Cortex of kidney (tissue), 1 donor: ENCODE data around the gene RBMS3.
"Not testable (repeated sequence)": the region's sequence is repeated elsewhere in the genome, so short reads cannot be mapped to it uniquely, and the experiment has no call there.

Source experiments
- DNase-seq: peaks from one replicate; lab custom pipeline; 2025; lab: John Stamatoyannopoulos, UW

Gene RBMS3

GRCh38 chr3:29312395-29312794 lies 31.5 kb downstream of the RBMS3 start:
- DNase-seq = no peak

GRCh38 chr3:29312960-29313452 lies 32.1 kb downstream of the RBMS3 start:
- DNase-seq = no peak

- no peak for DNase-seq
Measured at GRCh38 chr3:29313981-29314726, 33.3 kb downstream of the RBMS3 start.

GRCh38 chr3:29314727-29315088 lies 33.8 kb downstream of the RBMS3 start:
- no peak for DNase-seq

- DNase-seq = no peak
Measured at GRCh38 chr3:29317659-29318173, 36.8 kb downstream of the RBMS3 start.

DNA sequence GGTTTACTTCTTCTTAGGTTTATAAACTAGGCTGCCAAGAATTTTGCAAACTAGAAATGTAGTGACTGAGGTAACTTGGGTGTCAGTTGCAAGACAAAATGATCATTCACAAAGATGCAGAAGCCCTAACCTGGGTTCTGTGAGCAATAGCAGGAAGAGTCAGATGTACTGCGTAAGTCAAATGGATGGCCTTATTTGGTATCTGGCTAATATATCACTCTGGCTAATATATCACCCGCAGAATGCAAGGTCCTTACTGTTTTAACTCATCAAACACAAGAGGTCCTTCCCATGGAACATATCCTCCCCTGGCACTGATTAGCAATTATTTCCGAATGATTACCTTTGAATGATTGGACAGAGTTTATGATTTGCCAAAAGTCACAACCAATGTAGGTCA lies 37.4 kb downstream of the RBMS3 start:
- no peak for DNase-seq

- DNase-seq = no peak
Measured at GRCh38 chr3:29319262-29319661, 38.4 kb downstream of the RBMS3 start.

DNA sequence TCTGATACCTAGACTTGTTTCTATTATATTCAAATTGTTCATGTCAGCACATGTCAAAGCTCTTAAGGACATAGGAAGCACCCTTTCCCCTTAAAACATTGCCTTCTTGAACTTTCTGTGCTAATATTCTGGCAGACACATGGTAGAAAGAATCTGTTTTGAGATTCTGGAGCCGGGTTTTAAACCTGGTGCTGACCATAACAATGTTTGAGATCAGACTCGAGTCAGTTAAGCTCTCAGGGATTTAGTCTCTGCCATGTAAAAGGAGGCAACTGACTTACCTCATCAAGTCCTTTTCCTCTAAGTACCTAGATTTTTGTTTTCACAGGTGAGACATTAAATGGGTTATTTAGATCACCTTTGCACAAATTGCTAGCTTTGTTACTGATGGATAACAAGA lies 38.9 kb downstream of the RBMS3 start:
- no peak for DNase-seq

DNA sequence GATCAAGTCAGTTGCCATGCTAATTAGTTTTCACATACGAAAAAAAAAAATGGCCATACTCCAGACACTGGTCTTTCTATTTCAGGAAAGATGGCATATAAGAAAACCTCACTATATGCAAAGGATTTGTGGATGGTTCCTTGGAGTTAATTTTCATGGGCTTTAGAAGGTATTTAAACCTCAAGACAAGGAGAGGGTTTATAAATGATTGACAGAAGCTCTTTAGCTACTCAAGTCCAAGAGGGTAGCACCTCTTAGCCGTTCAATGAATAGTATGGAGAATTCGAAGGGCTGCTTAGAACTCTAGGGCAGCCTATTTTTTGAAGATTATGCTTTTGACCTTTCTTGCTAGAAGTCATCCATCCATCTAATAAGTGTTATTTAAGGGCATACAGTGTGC lies 41.7 kb downstream of the RBMS3 start:
- DNase-seq = no peak

DNA sequence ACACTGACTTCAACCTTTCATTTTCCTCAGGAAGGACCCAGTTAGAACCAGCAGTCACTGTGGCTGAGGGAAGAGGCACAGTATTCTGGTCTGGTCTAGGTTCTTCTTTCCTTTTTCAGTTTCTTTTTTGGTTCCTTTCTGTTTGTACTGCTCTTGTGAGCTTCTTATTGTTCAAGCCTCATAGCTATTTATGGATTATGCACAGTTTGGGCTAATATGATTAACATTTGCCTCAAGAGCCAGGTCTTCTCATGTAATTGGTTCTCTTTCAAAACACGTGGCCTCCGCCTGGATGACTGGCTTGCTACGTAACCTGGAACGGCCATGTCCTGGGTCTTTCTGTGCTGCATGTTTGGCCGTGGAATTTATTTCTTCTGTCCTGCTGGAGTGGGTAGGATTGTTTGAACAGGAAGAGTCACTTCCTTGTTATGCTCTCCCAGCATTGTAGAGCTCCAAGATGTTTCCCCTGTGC lies 43.3 kb downstream of the RBMS3 start:
- no peak for DNase-seq

DNA sequence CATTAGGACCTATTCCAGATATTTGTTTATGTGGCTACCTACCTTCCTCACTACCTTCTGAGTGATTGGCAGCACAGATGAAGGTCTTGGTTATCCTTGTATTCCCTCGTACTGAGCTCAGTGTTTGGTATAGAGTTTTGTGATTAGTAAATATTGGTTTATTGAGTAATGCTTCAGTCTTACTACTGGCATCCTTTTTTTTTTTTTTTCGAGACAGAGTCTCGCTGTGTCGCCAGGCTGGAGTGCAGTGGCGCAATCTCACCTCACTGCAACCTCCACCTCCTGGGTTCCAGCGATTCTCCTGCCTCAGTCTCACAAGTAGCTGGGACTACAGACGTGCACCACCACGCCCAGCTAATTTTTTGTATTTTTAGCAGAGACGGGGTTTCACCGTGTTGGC lies 45.7 kb downstream of the RBMS3 start:
- not testable (repeated sequence) for DNase-seq

- no peak for DNase-seq
Measured at GRCh38 chr3:29329986-29330890, 49.4 kb downstream of the RBMS3 start.

- DNase-seq = no peak
Measured at GRCh38 chr3:29331035-29331434, 50.2 kb downstream of the RBMS3 start.

GRCh38 chr3:29331456-29332194 lies 50.8 kb downstream of the RBMS3 start:
- DNase-seq = no peak

- DNase-seq = no peak
Measured at GRCh38 chr3:29332195-29332637, 51.3 kb downstream of the RBMS3 start.

GRCh38 chr3:29333576-29333975 lies 52.7 kb downstream of the RBMS3 start:
- no peak for DNase-seq

- DNase-seq = no peak
Measured at GRCh38 chr3:29334706-29335105, 53.8 kb downstream of the RBMS3 start.

DNA sequence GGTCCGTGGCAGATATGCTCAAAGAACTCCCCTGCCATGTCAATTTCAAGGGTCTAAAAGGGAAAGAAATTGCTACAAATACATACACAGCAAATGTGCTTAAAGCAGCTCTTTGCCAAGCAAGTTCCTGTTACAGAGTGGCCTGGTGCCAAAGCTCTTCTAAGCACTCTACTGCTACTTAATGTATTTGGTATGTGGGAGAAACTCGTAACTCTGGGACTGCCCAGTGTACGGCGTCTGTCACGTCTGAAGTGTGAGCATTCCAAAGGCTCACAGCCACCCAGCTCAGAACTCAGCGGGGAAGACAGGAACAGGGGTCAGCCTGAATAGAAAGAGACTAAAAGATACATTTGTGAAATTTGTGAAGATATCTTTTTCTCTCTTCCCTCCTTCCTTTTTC lies 54.6 kb downstream of the RBMS3 start:
- no peak for DNase-seq

- DNase-seq = no peak
Measured at GRCh38 chr3:29335943-29336342, 55.1 kb downstream of the RBMS3 start.

DNA sequence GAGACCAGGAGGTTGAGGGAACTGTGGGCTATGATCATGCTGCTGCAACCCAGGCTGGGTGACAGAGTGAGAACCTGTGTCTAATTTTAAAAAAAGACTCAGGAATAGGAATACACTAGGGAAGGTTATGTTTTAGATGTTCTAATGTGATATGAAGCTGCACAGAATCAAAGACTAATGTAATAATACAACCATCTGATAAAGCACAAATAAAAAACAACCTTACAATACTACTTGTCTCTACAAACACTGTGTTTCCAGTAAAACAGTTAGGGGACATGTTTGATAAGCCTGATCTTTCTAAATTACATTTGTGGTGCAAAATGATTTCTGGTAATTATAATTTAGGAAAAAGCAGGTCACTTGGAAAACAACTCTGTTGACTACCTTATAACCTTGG lies 56.7 kb downstream of the RBMS3 start:
- DNase-seq = no peak

DNA sequence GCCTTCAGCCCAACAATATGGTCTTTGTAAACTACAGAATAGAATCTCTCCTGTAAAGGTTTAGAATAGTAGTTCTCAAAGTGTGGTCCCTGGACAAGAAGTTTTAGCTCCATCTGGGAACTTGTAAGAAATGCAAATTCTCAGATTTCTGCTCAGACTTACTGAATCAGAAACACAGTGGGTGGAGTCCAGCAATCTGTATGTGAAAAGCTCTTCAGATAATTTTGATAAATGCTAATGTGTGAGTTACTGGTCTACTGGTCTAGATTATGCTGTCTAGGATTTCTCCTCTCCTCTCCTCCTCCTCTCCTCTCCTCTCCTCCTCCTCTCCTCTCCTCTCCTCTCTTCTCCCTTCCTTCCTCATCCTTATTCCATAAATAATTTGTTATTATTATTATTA lies 57.5 kb downstream of the RBMS3 start:
- no peak for DNase-seq
